ENCODE results near the gene ERVH48-1.
A peak's percentile ranks its signal among the peaks of the same experiment; 100 is the strongest.
"Not testable (repeated sequence)": the region's sequence is repeated elsewhere in the genome, so short reads cannot be mapped to it uniquely, and the experiment has no call there.

The ERVH48-1 gene

DNA sequence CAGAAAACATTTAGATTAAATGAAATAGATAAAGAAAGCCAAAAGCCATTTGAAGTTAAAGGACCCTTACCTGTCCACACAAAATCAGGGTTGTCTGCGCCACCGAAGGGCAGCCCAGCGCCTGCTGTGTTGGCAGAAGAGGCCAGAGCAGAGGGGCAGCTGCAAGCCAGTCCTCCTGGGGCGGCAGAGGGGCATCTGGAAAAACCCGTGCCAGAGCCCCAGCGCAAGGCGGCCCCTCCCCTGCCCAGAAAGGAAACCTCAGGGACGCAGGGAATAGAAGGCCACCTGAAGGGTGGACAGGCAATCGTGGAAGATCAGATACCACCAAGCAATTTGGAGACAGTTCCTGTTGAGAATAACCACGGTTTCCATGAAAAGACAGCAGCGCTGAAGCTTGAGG, 21.6 kb downstream of the ERVH48-1 start:
- no peak for DNase-seq (ENCODE audit: low read depth)

DNA sequence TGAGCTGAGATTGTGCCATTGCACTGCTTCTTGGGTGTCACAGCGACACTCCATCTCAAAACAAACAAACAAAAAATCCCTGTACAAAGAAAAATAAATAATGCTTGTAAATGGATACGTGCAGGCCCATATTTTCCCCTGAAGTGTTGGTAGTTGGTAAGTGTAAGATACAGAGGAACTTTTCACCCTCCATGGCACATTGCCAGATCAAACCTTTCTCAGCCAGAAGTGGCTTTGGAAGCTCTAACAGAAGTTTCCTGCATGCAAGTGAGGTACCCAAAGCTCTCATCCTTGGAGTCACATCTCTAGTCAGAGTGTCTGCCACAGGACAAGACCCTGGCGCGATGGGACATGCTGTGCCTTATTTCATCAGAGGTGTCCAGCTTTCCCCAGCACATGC, 25.0 kb downstream of the ERVH48-1 start:
- DNase-seq (ENCODE audit: low read depth) = no peak

DNA sequence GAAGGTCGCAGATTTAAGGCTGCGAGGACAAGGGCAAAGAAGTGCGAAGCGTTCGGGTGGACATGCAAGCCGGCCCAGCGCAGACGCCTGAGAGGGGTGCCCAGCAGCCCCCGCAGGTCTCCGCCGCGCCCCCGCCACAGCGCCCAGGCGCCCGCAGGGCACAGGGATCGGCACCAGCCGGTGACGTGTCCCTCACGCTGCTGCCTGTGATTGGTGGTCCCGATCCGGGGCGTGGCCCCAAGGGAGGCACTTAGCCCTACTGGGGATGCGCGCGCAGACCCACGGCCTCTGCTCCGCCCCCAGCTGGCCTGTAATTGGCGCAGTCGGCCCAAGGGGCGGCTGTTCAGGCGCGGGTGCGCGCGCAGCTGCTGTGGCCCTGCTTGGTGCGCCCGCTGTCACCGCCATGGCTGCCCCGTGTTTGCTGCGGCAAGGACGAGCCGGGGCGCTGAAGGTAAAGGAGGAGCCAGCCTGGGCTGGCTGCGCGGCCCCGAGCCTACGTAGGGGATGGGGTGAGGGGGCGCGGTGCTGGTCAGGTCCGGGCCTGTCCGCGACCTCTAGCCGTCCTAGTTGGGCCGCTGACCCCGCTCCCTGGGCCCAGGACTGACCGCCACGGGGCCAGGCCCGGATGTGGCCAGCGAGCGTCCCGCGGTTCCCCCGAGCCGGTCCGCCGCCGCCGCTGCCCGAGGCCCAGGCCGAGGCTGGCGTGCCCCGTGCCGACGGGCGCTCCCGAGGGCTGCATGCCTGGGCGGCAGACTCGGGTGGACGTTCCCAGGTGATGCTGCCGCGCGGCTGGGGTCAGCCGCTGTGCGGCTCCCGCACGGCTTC, 32.3 kb downstream of the ERVH48-1 start, which contains the start of gene NDUFV3:
Gene NDUFV3, plus strand, starts transcription at position 379 of the 825 bp plus-strand sequence. Its CDS starts 25 bp downstream, at position 404.
- DNase-seq (ENCODE audit: low read depth) = peak; percentile 83

DNA sequence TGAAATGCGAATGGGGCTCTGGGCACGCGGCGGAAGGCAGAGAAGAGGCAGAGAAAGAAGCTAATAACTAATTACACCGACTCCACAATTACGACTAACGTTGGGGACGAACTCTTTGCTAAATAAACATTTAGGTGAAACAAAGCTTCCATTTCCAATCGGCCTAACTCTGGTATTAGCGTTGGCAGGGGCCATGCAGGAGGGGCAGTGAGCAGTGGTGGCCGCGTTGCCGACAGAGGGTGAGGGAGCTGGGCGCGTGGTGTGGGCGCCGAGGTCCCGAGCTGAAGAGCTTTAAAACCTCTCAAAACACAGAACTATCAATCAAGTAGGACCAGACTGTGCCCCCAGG, 32.9 kb downstream of the ERVH48-1 start:
- DNase-seq (ENCODE audit: low read depth) = no peak

DNA sequence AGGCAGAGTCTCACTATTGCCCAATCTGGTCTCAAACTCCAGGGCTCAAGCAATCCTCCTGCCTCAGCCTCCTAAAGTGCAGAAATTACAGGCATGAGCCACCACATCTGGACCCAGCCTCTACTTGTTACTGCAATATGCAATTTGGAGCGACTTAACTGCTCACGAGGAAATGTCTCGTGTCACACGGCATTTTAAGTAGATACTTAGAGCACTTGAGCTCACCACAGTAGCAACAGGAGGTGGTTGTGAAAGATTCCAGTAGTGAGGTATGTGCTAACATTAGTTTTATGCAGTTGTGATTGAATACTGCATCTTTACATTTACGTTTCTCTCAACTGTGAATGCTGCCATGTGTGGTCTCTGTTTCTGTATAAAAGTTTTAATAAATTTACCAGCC, 38.1 kb downstream of the ERVH48-1 start:
- no peak for DNase-seq (ENCODE audit: low read depth)

DNA sequence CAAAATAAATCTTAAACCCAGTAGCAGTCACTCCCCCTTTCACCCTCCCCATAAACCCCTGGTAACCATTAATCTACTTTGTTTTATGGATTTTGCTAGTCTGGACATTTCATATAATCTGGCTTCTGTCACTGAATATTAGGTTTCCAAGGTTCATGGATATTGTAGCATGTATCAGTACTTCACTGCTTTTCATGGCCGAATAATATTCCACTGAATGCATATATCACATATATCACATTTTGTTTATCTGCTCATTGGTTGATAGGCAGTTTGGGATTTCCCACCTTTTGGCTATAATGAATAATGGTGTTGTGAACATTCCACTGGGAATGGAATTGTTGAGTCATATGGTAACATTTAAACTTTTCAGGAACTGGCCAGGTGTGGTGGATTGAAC, 41.5 kb downstream of the ERVH48-1 start:
- no peak for DNase-seq (ENCODE audit: low read depth)

DNA sequence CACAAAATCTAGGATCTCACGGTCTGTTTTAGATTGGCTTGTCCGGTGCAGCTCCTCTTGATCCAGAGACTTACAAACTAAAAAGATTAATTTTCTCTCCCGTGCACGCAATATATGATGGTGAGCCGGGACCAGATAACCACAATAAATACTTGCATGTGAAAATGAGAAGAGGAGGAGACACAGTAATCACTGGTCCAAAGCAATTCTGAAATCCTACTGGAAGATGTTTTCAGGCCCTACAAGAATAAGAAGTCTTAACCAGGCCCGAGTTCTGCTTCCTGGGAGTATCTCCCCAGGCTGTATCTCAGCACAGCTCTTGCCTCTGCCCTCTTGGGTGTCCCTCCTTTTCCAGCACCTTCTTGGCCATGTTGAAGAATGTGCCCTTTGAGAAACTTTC, 45.1 kb downstream of the ERVH48-1 start:
- DNase-seq (ENCODE audit: low read depth) = no peak

DNA sequence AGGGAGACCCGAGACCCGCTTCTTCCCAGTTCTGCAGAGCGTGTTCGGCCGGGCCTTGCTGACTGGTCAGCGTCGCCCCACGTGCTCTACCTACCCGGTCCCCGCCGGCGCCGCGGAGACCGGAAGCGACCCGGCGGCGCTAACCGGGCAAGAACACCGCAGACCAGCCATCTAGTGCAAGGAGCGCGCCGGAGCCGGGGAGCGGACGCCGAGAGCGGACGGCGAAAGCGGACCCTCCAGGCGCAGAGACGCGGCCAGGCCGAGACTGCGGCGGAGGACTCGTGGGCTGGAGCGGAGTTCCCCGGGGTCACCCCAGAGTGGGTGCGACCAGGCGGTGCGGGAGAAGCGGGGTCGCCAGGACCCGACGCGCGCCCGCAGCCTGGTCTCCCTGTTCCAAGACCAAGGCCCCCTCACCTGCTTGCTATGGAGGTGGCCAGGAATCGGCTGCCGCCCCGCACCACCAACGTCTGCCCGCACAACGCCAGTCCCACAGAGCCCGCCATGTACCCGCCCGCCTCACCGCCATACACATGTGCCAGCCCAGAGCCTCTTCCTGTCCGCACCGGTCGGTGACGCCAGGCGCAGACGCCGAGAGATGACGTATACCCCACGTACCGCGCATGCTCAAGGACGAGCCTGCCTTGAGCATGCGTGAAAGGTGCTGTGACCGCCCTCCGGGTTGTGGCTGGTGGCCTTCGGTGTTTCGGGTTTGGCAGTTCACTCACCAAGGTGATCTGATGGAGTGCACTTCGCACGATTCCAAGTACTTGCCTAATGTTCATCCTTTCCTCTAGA, 46.2 kb downstream of the ERVH48-1 start, which contains the start of gene WDR4:
Gene WDR4, minus strand, starts transcription at position 547 of the 795 bp plus-strand sequence. Its CDS starts 44 bp downstream, at position 503.
- peak; percentile 89 for DNase-seq (ENCODE audit: low read depth)

DNA sequence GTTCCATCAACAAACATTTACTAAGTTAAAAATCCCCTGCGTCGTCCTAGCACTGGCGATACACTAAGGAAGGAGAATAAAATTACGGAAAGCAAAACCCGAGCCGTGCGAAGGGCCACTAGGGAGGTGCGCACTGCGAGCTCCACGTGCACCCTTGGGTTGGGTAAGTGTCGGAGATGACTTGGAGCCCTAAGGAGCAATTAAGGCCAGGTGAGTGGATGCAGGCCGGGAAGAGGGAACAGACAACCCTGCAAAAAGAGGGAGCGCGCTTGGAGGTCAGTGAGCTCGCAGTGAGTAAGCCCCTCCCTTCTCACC, 46.8 kb downstream of the ERVH48-1 start:
- peak; percentile 2 for DNase-seq (ENCODE audit: low read depth)

DNA sequence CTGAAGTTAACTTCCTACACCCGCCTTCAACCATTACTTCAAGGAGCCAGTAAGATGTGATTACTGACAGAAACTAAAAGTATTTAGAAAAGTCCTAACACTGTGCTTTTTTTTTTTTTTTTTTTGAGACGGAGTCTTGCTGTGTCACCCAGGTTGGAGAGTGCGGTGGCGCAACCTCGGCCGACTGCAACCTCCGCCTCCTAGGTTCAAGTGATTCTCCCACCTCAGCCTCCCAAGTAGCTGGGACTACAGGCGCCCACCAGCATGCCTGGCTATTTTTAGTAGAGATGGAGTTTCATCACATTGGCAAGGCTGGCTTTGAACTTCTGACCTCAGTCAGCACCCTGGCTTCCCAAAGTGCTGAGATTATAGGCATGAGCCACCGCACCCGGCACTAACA, 49.6 kb downstream of the ERVH48-1 start:
- not testable (repeated sequence) for DNase-seq (ENCODE audit: low read depth)

DNA sequence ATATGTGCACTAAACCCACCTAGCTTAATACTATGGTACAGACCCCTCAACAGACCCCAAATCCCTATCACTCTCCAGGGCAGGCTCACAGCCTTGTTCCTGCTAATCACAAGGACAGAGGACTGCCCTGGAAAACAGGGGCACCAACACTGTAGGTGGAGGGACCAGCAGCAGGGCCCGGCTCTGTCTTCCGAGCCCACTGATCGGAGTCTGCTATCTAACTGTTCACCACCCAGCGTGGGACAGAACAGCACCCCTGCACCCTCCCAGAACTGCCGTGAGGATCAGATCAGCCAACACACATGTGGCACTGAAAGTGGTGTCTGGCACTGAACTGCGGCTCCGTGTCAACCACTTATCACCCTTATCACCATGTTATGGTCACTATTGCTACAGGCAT, 52.3 kb downstream of the ERVH48-1 start:
- no peak for DNase-seq (ENCODE audit: low read depth)

DNA sequence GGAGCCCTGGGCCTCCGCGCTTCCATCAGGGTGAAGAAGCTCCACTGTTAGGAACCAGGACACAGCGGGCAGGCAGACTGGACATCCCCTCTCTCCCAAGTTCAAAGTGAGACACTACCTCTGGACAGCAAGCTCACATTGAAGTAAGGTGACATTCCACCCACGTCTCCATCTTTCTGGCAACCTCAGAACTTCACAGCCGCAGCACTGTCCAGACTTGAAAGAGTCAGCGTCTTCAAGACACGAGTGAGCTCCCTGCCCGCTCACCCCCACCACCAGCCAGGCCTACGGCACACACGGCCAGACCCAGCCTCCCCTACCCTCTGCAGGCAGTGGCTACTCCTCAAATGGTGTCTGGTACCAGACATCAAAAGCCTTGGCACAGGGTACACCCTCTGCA, 57.2 kb downstream of the ERVH48-1 start:
- no peak for DNase-seq (ENCODE audit: low read depth)

Data from HS-5 (cell line).